Forelimb muscle (tissue), 1 donor: ENCODE measurements around the gene GALNT18. TPM values are rescaled to one million over a fixed set of nuclear protein-coding genes. Genes with fewer than 3 reads are reported as not detected.

Source experiments
- DNase-seq: peaks from one replicate; pipeline ENCODE4 v3.0.0-alpha.2; 2013; ENCODE audit warnings: low read depth
- polyA plus RNA-seq: library from polyadenylated mRNA; unstranded; fragments of 120-200 nt; gene quantifications from one replicate; pipeline ENCODE4 v1.2.1, GENCODE V29; 2013; ENCODE audit not compliant: insufficient read length

The GALNT18 gene
- polyA plus RNA-seq, 1 donor = 10.0 TPM

- DNase-seq = no peak
Measured at GRCh38 chr11:11436715-11437313, 185.0 kb downstream of the GALNT18 start.

GRCh38 chr11:11435635-11436034, 186.2 kb downstream of the GALNT18 start:
- DNase-seq = no peak

- DNase-seq = no peak
Measured at GRCh38 chr11:11433960-11434359, 187.8 kb downstream of the GALNT18 start.

GRCh38 chr11:11432621-11433319, 189.0 kb downstream of the GALNT18 start:
- no peak for DNase-seq

GRCh38 chr11:11430431-11430830, 191.4 kb downstream of the GALNT18 start:
- no peak for DNase-seq

- DNase-seq = no peak
Measured at GRCh38 chr11:11428714-11429113, 193.1 kb downstream of the GALNT18 start.

- DNase-seq = no peak
Measured at GRCh38 chr11:11427542-11427941, 194.3 kb downstream of the GALNT18 start.

- DNase-seq = no peak
Measured at GRCh38 chr11:11427140-11427539, 194.7 kb downstream of the GALNT18 start.

- no peak for DNase-seq
Measured at GRCh38 chr11:11426226-11426952, 195.4 kb downstream of the GALNT18 start.

- DNase-seq = no peak
Measured at GRCh38 chr11:11425806-11426205, 196.0 kb downstream of the GALNT18 start.

- no peak for DNase-seq
Measured at GRCh38 chr11:11424688-11425087, 197.1 kb downstream of the GALNT18 start.

- DNase-seq = no peak
Measured at GRCh38 chr11:11422411-11423128, 199.2 kb downstream of the GALNT18 start.

- no peak for DNase-seq
Measured at GRCh38 chr11:11421509-11421908, 200.3 kb downstream of the GALNT18 start.

- DNase-seq = no peak
Measured at GRCh38 chr11:11420899-11421285, 200.9 kb downstream of the GALNT18 start.

- no peak for DNase-seq
Measured at GRCh38 chr11:11420191-11420898, 201.5 kb downstream of the GALNT18 start.

GRCh38 chr11:11419747-11420146, 202.1 kb downstream of the GALNT18 start:
- DNase-seq = no peak

GRCh38 chr11:11416917-11417316, 204.9 kb downstream of the GALNT18 start:
- DNase-seq = no peak

- no peak for DNase-seq
Measured at GRCh38 chr11:11416502-11416901, 205.3 kb downstream of the GALNT18 start.

GRCh38 chr11:11415901-11416300, 205.9 kb downstream of the GALNT18 start:
- DNase-seq = no peak

- no peak for DNase-seq
Measured at GRCh38 chr11:11414996-11415395, 206.8 kb downstream of the GALNT18 start.

- DNase-seq = no peak
Measured at GRCh38 chr11:11413776-11414175, 208.0 kb downstream of the GALNT18 start.
